HG03159 (cell line): ENCODE measurements around the gene HDAC10.

Source experiments
- ATAC-seq: cut with Tn5 transposase; IDR thresholded peaks from one replicate; pipeline ENCODE4 v1.9.1; 2021; ENCODE audit warnings: mild to moderate bottlenecking, moderate library complexity; ENCODE audit not compliant: unreplicated experiment

Gene HDAC10

DNA sequence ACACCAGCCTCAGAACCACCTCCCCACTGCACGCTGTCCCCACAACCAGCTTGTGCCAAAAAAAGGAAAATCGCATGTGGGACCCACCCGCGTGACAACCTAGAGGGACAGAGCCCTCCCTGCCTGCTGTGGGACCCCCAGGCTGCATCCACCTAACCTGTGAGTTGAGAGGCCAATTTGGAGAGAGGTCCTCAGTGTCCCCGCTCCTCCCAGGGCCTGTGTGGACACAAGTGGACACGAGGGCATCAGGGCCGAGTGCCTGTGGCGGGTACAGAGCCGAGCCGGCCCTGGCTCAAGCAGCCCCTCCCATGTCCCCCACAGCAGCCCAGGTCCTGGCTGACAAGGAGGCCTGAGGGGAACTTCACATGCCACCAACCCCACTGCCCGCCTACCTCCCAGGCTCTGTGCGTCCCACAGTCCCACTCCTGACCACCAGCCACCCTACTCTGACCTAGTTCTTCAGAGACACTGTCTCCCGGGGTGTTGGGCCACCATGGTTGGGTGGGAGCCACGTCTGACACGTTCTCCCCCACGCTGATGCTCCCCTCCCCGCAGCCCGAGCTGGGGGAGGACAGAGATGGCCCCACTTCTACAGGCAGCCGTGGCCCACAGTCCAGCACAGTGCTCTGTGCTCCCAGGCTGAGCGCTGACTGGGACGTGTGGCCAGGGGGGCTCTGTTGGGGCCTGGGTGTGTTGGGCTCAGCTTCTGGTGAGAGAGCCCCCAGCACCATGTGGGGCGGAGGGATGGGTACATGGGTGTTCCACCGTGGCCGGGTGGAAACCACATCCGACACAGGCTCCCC, 31.1 kb downstream of the HDAC10 start:
- no peak for ATAC-seq

DNA sequence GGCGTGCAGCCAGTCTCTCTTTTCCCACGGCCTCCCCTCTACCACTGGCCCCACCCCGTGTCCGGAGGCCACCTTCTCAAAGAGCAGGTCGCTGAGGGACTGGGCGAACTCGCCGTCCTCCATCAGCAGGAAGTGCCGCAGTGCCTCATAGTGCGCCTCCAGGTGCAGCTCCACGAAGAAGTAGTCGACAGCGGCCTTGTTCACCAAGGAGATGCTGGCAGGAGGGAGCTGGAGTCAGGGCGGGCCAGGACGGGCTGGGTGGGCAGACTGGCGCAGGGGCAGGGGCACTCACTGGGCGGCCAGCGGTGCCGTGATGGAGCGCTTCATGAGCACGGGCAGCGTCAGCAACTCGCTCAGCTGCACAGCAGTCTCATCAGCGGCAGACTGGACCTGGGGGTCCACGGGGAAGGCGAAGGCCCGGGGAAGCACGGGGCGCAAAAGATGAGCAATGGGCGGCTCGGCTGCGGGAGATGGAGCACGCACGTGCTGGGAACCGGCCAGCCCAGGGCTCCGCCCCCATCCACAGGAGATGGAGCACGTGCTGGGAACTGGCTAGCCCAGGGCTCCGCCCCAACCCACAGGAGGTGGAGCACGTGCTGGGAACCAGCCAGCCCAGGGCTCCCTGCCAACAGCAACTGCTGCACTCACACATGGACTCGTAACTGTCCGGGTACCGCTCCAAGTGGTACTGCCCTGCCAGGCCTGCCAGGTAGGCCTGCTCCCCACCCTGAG, 31.9 kb downstream of the HDAC10 start:
- ATAC-seq = no peak

DNA sequence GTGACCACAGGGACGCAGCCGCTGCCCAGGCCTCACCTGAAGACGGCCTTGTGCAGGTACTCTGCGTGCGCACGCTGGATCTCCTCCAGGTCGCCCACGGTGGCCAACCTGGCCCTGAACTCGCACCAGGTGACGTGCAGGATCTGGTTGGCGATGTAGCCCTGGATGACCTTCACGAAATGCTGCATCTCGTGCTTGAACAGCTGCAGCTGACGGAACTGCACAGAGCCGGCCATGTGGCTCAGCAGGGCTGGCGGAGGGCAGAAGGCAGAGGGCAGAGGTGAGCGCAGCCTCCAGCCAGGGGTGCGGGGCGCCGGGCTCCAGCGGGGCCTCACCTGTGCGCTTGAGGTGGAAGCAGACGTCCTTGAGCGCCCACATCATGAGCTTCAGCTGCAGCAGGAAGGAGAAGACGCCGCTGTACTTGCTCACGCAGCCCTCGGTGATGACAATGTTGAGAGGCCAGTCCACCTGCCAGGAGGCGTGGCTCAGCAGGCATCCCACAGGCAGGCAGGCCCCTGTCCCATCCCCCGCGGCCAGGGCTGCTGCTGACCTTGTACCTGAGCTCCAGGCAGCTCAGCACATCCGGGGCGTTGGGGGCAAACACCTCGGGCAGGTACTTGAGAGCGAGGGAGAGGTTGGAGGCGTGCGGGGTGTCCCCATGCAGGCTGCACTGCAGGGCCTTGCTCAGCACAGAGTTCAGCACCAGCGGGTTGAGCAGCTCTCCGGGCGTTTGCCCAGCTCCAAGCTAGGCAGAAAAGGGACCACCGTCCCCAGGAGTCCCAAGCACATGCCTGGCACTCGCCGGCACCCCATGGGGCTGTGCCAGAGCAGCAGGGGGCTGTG, 32.7 kb downstream of the HDAC10 start:
- ATAC-seq = no peak

DNA sequence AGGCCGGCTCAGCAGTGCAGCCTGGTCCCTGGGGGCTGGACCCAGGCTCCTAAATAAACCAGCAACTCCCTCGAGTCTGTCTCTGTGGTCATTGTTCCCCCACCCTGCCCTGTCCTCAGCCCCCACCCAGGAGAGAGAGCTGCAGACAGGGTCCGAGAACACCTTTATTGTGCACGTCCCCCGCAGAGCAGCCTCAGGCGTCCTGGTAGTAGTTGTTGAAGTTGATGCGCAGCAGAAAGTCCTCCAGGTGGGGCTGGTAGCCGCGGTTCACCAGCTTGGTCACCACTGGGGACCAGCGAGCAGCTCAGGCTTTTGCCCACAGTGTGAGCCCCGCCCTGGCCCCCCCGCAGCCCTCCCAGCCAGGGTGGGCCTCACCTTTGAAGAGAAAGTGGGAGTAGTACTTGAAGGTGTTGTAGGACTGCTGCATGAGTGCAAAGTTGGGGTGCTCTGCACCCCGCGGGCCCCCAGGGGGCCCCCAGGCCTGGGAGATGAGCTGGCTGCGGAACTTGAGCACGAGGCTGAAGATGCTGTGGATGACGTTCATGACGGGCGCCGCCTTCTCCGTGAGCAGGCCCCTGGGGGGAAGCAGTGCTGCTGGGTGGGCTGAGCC, 33.4 kb downstream of the HDAC10 start:
- ATAC-seq = no peak

DNA sequence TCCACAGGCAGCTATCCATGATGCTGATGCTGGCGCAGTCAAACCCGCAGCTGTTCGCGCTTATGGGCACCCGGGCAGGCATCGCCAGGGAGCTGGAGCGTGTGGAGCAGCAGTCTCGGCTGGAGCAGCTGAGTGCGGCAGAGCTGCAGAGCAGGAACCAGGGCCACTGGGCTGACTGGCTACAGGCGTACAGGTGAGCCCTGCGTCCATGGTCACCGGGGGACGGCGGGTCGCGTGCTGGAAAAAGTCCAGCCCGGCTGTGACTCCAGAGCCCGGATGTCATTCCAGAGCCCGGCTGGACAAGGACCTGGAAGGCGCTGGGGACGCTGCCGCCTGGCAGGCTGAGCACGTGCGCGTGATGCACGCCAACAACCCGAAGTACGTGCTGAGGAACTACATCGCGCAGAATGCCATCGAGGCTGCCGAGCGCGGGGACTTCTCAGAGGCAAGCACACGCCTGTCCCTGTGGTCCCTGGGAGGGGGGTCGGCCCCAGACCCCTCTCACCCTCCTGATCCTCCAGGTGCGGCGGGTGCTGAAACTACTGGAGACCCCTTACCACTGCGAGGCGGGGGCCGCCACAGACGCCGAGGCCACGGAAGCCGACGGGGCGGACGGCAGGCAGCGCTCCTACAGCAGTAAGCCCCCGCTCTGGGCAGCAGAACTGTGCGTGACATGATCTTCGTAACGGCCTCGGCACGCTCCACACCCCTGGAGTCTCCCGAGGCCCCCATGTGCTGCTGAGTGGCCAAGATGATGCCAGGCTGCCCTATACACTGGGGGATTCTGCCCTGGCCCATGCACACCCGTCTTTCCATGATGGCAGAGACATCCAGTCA, 34.2 kb downstream of the HDAC10 start:
- ATAC-seq = no peak

DNA sequence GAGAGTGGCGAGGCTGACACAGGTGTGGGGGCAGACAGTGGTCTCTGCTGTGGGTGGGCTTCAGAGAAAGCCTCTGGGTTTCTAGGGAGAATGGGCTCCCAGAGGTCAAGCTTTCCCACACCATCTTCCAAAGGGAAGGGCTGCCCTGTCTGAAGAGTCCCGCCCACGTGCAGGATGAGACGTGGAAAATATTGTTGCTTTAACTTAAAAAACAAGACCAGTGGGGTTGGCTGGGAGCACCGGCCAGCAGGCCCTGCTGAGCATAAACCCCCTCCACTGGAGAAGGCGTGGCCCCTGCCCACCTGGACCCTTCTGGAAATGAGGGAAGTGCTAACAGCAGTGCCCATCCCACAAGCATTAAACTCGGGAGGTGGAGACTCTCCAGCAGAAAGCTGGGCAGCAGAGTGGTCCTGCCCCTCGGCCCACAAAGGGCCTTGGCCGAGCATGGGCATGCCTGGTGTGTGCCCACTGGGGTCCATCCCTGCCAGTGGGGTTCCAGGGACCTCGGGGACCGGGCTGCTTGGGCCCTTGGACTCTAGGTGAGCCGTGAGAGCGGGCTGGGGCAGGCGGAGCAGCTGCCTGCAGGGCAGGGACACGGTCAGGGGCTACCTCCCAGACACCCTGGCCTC, 34.9 kb downstream of the HDAC10 start:
- ATAC-seq = no peak

DNA sequence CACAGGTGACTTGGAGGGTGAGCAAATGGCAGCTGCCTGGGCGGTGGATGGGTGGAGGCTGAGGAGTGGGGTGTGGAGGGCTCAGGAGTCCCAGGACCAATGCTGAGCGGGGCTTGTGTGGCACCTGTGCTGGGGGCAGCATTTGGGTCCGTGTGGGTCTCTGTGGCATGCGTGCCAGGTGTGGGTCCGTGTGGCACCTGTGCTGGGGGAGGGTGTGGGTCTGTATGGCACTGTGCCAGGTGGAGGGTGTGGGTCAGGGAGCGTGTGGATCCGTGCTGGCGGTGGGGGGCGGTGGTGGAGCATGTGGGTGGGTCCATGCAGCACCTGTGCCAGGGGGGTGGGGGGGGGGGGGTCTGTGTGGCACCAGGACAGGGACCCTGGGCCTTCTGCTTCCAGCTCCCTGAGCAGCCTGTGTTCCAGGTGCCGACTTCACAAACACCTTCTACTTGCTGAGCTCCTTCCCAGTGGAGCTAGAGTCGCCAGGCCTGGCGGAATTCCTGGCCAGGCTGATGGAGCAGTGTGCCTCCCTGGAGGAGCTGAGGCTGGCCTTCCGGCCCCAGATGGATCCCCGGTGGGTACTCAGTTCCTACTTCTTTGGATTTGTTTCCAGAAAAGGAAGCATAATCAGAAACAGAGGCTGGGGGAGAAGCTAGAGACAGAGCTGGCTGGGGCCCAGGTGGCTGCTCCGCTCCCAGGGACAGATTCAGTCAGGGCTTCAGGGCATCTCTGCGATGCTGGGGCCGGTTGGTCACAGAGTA, 35.6 kb downstream of the HDAC10 start:
- ATAC-seq = no peak

DNA sequence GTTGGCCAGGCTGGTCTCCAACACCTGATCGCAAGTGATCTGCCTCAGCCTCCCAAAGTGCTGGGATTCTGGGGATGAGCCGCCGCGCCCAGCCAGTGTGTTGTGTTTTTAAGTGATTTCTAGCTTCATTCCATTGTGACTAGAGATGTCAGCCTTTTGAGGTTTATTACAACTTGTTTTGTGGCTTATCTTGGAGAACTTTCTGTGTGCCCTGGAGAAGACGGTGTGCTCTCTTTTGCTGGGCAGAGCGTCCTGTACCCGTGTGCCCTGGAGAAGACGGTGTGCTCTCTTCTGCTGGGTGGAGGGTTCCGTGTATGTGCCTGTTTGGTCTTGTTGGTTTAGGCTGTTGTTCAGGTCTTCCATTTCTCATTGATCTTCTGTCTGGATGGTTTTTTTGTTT, 37.8 kb downstream of the HDAC10 start:
- ATAC-seq = no peak

DNA sequence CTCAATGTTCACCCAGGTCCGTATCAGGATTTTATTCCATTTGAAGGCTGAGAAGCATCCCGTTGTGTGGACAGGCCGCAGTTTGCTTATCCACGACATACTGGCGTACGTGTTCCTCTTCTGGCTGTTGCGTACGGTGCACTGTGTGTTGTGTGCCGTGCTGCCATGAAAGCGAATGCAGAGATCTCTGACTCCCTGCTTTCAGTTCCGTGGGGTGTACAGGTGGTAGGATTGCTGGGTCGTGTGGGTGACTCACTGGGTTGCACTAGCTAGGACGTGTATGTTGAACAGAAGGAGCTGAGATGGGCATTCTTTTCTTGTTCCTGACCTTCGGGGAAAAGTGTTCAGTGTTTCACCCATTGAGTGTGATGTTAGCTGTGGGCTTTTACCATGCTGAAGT, 39.9 kb downstream of the HDAC10 start:
- ATAC-seq = no peak

DNA sequence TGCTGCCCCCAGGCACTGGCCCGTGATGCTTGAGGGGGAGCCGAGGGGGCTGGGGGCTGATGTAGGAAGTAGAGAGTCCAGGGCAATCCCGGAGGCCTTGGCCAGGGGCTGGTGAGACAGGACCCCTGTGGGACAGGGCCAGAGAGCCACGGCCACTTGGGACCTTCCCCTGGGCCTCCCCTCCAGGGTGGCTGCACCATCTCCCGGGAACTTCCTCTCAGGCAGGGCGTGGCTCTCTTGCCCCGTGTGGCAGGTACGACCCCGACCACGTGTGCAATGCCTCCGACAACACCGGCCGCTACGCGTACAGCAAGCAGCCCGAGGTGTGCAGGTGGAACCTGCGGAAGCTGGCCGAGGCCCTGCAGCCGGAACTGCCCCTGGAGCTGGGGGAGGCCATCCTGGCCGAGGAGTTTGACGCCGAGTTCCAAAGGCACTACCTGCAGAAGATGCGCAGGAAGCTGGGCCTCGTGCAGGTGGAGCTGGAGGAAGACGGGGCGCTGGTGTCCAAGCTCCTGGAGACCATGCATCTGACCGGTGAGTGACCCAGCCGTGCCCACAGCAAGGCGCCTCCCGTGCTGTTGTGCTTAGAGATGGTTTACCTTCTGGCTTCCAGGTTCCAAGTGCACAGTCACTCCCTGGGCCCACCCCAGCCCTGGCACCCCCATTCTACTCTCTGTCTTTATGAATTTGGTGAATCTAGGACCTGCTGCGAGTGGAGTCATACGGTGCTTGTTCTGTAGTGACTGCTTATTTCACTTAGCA, 40.5 kb downstream of the HDAC10 start:
- no peak for ATAC-seq

DNA sequence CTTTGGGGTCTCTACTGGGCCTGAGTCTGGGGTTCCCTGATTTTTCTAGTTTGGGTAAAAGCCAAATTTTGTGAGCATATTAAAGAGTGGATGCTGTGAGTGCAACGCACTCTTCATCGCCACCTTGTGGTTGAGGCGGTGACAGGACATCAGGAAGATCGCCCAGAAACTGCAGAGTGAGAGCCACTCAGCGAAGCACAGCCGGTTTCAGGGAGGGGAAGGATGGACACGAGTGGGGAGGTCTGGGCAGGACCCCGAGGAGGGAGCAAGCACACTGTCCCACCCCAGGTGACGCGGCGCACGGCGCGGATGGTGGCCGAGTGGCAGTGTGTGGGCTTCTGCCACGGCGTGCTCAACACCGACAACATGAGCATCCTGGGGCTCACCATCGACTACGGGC, 41.2 kb downstream of the HDAC10 start:
- no peak for ATAC-seq

DNA sequence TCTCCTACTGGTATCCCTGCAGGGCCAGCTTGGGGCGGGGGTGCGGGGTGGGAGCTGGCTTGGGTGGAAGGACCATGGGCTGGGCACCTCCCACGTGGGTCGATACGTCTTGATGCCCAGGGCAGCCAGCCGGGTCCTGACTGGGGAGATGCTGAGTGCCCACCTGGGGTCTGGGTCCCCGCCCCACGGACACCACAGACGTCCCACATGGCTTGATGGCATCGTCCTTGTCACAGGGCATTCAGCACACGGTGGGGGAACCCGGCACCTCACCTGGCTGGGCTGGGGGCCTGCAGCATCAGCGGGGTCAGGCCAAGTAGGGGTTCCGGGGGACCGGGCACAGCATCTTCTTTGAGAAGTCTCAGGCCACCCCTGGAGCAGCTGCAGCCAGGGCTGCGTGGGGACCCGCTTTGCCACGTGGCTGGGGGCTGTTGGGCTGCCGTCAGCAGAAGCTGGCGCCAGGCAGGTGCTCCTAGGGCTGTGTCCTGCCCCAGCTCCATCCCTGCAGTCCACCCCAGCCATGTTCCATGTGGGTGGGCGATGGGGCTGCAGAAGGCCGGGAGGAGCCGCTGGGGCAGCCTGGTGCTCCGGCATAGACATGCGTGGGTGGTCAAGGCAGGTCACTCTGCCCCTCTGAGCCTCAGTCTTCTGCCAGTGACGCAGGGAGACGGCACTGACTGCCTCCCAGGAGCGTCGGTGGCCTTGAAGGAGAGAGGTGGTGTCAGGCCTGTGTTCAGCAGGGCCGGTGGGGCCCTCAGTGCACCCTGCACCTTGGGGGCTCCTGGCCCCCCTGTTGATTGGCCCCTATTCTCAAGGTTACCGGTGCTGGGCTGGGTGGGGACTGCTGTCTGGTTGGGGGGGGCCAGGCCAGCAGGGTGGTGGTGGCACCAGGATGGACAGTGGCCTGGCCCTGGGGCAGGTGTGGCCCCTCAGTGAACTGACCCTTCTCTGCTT, 41.8 kb downstream of the HDAC10 start:
- no peak for ATAC-seq

DNA sequence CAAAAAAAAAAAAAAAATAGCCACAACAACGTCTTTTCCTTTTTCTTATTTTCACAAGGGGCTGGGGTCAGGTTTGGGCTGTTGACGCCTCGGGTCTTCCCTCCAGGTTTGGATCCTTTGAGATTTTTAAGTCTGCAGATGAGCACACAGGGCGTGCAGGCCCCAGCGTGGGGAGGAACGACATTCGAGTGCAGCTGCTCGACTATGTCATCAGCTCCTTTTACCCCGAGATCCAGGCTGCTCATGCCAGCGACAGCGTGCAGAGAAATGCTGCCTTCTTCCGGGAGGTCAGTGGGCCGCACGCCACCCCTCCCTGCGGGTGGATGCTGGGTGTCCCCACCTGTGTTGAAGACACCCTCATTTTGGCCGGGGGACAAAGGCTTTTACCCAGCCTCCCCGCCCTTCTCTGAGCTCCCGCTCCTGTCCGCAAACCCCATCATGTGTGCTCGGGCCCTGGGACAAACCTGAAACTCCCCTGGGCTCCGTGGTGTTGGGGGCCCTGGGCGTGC, 42.6 kb downstream of the HDAC10 start:
- no peak for ATAC-seq

DNA sequence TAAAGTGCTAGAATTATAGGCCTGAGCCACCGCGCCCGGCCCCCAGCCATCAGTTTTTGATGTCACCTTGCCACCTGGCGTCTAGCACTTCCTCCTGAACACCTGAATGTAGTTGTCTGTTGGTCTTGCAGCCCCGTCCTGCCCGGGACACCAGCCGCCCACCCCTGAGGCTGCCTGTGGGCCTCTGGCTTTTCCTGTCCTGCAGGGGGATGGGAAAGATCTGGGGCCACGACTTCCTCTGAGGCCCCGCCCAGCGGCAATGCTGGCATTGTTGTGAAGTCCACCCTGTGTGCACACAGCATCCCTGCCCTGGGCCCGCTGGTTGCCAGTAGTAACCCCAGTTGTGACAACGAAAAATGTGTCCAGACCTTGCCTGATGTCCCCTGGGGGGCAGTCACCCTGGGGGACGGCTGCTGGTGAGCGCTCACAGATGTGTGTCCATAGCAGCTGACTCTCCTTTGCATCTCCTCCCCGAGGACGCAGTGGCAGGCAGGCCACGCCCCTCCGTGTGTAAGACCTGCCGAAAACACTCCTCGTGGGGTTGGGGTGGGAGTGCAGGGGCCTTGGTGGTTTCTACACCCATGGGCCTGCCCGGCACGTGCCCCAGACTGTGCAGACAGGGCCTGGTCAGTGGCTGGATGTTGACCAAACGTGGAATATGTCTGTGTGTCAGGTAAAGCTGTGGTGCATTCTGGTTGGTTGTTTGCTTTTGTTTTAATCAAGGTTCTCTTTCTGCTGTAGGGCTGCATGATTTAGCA, 43.5 kb downstream of the HDAC10 start:
- no peak for ATAC-seq

DNA sequence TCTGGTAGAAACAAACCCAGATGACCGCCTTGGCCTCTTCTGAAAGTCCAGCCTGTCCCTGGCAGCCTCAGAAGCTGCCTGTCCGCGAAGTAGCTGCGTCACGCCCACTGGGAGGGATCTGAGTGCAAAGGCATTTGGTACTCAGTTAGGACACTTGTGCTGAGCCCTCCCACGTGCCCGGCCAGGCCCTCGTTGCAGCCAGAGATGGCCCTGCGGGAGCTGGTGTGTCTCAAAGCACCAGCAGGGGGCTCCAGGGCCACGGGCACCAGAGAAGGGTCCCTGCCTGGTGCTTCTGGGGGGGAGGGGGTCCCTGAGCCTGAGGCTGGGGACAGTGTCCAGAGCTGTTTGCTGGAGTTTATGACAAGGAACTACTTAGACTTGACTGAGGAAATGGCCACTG, 44.5 kb downstream of the HDAC10 start:
- ATAC-seq = no peak
